ENCODE results near the gene CFHR1.
"Not testable (repeated sequence)": the region's sequence is repeated elsewhere in the genome, so short reads cannot be mapped to it uniquely, and the experiment has no call there.

The CFHR1 gene

GRCh38 chr1:196819531-196819930, at the start of gene CFHR1:
Gene CFHR1 (plus strand): TSS chr1:196819731. CDS start chr1:196819845, 114 bp downstream.
- CTCF ChIA-PET; H3K27ac ChIP-seq; POLR2A ChIA-PET (ENCODE audit: low non-redundant PET); DNase-seq (ENCODE audit: low spot score): not testable (repeated sequence)

GRCh38 chr1:196769823-196770222, 49.7 kb upstream of the CFHR1 start:
- DNase-seq (ENCODE audit: low spot score); CTCF ChIA-PET; H3K27ac ChIP-seq; POLR2A ChIA-PET (ENCODE audit: low non-redundant PET): not testable (repeated sequence)

GRCh38 chr1:196773713-196774112, 45.8 kb upstream of the CFHR1 start:
- no peak overlapping the region for H3K27ac ChIP-seq
- CTCF ChIA-PET: no interaction called here
- TF ChIP-seq CTCF (conservative IDR thresholded peaks at IDR 0.05; ENCODE audit: low read depth): no peak
- DNase-seq (ENCODE audit: low spot score): no peak
- POLR2A ChIA-PET (ENCODE audit: low non-redundant PET): no interaction called here

GRCh38 chr1:196774175-196774574, 45.4 kb upstream of the CFHR1 start:
- no peak for DNase-seq (ENCODE audit: low spot score)
- POLR2A ChIA-PET (ENCODE audit: low non-redundant PET): no interaction called here
- CTCF ChIA-PET: no interaction called here
- H3K27ac ChIP-seq: no peak overlapping the region
- TF ChIP-seq CTCF (conservative IDR thresholded peaks at IDR 0.05; ENCODE audit: low read depth): no peak

GRCh38 chr1:196774603-196775002, 44.9 kb upstream of the CFHR1 start, which contains the start of gene CFHR3:
Gene CFHR3 (plus strand): TSS chr1:196774840. CDS start chr1:196774887, 47 bp downstream.
- TF ChIP-seq CTCF (conservative IDR thresholded peaks at IDR 0.05; ENCODE audit: low read depth): no peak
- no peak within 1 kb of the TSS for H3K27ac ChIP-seq
- CTCF ChIA-PET: no interaction called here
- POLR2A ChIA-PET (ENCODE audit: low non-redundant PET): no interaction called here
- no peak for DNase-seq (ENCODE audit: low spot score)

GRCh38 chr1:196777603-196778002, 41.9 kb upstream of the CFHR1 start:
- ChIA-PET POLR2A (ENCODE audit: low non-redundant PET) (no interaction called here), CTCF (no interaction called here)
- no peak for TF ChIP-seq CTCF (conservative IDR thresholded peaks at IDR 0.05; ENCODE audit: low read depth)
- H3K27ac ChIP-seq: no peak overlapping the region
- DNase-seq (ENCODE audit: low spot score): no peak

- no peak for DNase-seq (ENCODE audit: low spot score)
- CTCF ChIA-PET: no interaction called here
- no peak overlapping the region for H3K27ac ChIP-seq
- TF ChIP-seq CTCF (conservative IDR thresholded peaks at IDR 0.05; ENCODE audit: low read depth): no peak
- POLR2A ChIA-PET (ENCODE audit: low non-redundant PET): no interaction called here
Observed at GRCh38 chr1:196779093-196779492, 40.4 kb upstream of the CFHR1 start.

GRCh38 chr1:196791252-196791651, 28.3 kb upstream of the CFHR1 start:
- POLR2A ChIA-PET (ENCODE audit: low non-redundant PET); H3K27ac ChIP-seq; DNase-seq (ENCODE audit: low spot score); CTCF ChIA-PET: not testable (repeated sequence)

- CTCF ChIA-PET; DNase-seq (ENCODE audit: low spot score); H3K27ac ChIP-seq; POLR2A ChIA-PET (ENCODE audit: low non-redundant PET): not testable (repeated sequence)
Observed at GRCh38 chr1:196794103-196794502, 25.4 kb upstream of the CFHR1 start.

Data from RWPE1 (cell line).